ENCODE measurements around the gene PCSK1N.

The PCSK1N gene

GRCh38 chrX:48781705-48782104 is 53.7 kb downstream of the PCSK1N start:
- no peak for DNase-seq (ENCODE audit: low spot score)
- in situ Hi-C loops (cut with MboI; ENCODE audit: low sequenced_read_pairs, unreplicated experiment): no loop called here

More at GRCh38 chrX:48781705-48782104, 53.7 kb downstream of the PCSK1N start:
- TF ChIP-seq, protein P1, sequence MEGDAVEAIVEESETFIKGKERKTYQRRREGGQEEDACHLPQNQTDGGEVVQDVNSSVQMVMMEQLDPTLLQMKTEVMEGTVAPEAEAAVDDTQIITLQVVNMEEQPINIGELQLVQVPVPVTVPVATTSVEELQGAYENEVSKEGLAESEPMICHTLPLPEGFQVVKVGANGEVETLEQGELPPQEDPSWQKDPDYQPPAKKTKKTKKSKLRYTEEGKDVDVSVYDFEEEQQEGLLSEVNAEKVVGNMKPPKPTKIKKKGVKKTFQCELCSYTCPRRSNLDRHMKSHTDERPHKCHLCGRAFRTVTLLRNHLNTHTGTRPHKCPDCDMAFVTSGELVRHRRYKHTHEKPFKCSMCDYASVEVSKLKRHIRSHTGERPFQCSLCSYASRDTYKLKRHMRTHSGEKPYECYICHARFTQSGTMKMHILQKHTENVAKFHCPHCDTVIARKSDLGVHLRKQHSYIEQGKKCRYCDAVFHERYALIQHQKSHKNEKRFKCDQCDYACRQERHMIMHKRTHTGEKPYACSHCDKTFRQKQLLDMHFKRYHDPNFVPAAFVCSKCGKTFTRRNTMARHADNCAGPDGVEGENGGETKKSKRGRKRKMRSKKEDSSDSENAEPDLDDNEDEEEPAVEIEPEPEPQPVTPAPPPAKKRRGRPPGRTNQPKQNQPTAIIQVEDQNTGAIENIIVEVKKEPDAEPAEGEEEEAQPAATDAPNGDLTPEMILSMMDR (IDR thresholded peaks at IDR 0.05; ENCODE audit: borderline replicate concordance, control extremely low read depth, extremely low read depth, insufficient read depth, missing control alignments): no peak

Data from GM13976 (cell line).